HG02610 (cell line): ENCODE results near the gene EFS.
"Not testable (repeated sequence)": the region's sequence is repeated elsewhere in the genome, so short reads cannot be mapped to it uniquely, and the experiment has no call there.

Experiments
- ATAC-seq: cut with Tn5 transposase; IDR thresholded peaks from one replicate; pipeline ENCODE4 v1.9.1; 2021; ENCODE audit warnings: mild to moderate bottlenecking, moderate library complexity; ENCODE audit not compliant: unreplicated experiment

The EFS gene

DNA sequence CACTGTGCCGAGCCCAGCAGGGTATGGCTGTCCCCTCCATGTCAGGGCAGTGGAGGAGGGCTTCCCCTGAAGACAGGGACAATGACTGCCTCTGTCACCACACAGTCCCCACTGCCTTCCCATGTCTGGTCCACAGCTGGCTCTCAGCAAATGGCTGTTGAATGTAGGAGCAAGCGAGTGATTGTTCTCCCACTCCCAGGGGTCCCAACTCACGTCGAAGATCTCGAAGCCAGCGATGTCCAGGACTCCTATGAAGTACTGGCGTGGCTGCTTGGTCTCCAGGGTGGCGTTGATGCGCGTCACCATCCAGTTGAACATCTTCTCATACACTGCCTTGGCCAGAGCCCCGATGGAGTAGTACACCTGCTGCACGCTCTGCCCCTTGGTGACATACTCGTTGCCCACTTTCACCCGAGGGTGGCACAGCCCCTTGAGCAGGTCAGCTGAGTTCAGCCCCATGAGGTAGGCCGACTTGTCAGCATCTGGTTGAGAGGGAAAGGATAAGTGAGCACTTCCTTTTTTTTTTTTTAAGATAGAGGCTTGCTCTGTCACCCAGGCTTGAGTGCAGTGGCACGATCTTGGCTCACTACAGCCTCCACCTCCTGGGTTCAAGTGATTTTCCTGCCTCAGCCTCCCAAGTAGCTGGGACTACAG lies 35.7 kb upstream of the EFS start:
- ATAC-seq, result not testable (repeated sequence)

DNA sequence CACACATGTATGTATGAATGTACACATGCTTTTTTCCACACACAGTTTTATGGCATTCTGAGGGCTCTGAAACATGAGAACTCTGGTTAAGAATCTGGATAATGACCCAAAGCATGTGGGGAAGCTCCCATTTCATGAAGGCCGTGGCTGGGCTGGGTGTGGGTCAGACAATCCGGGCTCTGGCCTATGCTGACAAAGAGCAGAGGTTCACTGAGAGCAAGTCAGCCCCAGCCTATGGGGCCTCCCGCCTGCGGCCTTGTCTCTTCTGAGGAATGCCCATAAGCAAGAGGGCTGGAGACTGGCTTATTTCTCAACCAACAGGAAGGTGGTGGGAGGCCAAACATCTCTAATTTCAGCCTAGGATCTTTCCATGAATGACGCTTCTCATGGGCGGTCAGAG lies 34.6 kb upstream of the EFS start:
- ATAC-seq, result no peak

DNA sequence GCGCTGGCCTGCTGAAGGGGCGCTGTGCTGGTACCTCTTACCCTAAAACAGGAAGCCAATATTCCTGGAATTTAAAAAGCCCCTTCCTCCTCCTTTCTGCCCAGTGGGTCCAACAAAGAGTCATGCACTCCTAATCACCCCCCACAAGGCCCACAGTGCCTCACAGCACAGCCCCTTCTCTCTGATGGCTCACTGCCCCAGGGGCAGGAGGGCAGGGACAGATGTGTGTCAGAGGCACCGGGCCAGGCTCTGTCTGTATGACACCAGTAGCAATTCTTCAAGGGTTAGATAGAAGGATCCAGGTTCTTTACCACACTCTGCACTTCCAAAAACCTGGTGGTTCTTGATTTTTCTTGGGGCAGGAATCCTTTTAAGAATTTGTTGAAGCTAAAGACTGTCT lies 34.2 kb upstream of the EFS start:
- no peak for ATAC-seq

DNA sequence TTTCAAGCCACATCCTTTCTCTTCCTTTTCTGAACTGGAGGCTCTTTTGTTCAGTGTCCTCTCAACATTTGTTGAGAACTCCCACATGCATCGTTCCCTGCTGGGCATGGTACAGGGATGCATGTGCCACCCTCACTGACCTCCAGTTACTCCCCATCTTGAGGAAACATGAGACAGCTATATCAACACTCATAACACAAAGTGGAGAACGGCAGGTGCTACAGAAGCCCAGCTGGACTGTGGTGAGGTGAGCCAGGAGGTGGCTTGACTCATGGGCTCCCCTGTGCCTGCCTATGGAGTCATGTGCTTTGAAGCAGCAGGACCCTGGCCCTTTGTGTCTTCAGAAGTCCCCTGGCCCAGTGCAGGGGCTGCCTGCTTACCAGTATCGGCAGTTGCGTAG lies 33.4 kb upstream of the EFS start:
- ATAC-seq, result no peak

DNA sequence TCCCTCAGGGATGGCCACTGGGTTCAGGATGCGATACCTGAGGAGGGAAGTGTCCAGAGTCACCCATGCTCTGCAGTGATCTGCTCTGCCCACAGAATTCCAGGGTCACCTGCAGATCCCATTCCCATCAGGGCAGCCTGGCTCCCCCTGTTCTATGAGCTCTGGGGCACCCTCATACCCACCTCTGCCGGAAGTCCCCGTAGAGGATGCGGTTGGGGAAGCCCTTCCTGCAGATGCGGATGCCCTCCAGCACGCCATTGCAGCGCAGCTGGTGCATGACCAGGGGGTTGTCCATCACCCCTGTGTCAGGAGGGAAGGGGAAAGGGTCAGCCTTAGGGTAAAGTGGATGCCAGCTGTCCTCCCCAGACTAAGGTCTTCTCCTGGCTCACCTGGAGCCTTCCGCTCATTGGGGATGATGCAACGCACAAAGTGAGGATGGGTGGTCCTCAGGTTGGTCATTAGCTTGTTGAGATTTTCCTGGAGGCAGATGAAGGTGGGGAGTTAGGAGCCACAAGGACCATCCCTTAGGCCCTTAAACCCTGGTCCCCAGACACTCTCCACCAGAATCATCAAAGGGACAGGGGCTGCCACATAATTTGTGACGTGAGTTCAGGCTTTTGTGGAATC lies 31.9 kb upstream of the EFS start:
- ATAC-seq, result no peak

DNA sequence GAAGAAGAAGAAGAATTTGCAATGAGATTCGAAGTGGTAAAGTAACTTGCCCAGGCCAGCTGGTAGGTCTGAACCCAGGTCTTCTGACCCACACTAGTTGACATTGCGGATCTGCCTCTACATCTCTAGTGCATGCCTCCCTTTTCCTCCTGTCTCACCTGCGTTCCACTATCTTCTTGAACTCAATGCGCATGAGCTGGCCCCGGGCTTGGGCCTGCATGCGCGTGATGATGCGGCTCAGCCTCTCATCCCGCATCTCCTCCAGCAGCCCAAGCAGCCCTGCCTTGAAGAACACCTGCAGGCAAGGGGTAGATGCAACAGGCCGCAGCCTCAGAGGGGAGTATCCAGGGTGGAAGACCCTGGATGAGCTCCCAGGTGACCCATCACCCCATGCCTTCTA lies 31.2 kb upstream of the EFS start:
- ATAC-seq, result no peak

DNA sequence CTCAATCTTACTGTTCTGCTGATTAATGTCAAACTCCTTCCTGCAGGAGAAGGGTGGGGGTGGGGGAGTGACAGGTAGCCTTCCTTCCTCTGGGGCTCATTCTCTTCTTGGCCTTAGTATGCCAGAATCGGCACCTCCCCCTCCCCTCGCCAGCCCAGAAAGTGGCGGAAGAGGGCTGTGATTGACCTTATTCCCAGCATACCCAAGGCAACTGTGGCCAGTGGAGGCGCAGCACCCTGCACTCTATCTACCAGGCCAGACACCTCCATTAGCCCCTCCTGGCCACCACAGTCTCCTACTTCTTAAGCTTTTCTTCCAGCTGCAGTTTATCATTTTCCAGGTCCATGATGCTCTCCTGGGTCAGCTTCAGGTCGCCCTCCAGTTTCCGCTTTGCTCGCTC lies 27.6 kb upstream of the EFS start:
- ATAC-seq, result no peak

DNA sequence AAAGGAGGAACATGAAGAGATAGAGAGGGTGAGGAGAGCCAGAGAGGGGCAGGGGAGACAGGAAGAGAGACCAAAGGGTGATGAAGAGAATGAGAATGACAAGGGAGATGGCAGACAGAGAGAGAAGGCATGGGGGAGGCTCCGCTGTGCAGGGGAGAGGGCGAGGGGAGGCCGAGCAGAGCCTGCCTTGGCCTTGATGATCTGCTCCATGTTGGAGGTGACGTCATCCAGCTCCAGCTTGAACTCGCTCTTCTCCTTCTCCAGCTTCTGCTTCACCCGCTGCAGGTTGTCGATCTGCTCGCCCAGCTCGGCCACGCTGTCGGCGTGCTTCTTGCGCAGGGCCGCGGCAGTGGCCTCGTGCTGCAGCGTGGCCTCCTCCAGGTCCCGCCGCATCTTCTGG lies 24.9 kb upstream of the EFS start:
- ATAC-seq, result not testable (repeated sequence)

DNA sequence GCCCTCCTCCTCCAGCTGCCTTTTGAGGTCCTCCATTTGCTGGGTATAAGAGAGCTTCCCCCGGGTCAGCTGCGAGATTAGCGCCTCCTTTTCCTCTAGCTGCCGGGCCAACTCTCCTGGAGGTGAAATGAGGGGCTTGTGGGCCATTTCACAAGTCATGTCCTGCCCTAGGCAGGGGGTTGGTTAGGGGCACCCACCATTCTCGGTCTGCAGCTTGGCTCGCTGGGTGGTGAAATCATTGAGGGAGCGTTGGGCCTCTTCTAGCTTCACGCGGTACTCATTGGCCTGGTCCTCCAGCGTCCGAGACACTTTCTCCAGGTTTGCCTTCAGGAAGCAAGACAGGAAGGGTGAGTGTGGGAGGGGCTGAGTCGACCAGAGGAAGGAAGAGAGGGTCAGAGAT lies 24.4 kb upstream of the EFS start:
- no peak for ATAC-seq

DNA sequence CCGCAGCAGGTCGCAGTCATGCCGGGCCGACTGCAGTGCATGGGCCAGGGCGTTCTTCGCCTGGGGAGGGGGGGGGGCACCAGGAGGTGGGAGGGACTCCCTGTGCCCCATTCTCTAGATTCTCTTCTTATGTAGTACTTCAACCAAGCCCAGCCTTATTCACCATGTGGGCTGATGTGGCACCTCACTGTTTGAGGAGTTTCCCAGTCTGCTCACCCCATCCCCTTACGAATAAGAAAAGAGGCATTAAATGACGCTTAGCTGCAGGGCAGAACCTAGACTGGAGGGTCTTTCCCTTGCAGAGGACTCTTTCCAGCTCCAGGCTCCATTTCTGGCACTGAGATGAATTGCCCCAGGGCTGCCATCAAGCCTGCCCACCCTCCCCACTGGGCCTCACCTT lies 24.0 kb upstream of the EFS start:
- no peak for ATAC-seq

DNA sequence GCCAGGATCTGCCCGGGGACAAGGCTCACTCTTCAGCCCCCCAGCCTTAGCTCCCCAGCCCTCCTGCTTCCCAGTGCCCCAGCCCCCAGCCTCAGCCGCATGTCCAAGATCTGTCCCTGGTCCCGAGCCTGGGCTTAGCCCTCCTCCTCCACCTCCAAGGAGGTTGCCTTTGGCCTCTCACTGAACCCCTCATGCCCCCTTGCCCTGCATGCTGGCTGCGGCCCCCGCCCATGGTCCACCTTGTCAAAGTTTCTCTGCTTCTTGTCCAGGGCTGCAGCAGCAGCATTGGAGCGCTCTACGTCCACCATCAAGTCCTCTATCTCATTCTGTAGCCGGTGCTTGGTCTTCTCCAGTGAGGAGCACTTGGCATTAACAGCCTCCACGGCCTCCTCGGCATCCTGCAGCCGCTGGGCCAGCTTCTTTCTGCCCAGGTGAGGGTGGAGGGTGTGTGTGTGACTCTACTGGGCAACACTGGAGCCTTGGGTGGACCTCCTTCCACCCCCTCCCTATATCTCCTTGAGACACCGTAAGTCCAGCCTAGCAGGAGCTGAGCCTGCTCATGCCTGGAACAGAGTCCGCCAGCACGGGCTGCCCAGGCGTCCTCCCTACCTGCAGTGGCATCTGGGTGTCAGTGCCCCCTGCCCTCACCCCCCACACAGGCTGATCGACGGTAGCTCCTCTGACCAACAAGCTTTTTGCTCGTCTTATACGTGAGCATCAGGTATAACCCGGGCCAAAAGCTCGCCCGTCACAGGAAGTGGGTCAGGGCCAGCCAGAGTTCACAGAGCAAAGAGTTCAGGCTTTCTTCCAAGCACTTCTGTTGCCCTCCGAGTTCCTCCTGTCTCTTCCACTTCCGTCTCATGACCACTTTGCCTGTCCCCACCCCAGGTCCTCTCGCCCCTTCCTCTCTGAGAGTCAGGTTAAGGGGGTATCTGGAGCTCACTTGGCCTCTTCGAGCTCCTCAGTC lies 23.2 kb upstream of the EFS start:
- no peak for ATAC-seq

DNA sequence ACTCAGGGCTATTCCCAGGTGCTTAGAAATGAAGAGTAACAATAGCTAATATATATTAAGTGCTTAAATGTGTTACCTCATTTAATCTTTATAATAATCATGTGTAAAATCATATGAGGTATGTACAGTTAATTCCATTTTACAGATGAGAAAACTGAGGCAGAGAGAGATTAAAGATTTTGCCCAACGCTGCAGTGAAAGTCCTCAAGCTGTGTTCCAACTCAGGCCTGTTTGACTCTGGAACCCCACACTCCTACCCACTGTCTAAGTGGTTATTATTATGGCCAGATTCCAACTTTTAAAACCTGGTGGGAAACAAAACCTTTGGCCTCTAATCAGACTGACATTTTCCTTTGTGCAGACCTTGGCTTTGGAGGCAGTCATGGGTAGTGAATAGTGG lies 22.0 kb upstream of the EFS start:
- ATAC-seq, result no peak

DNA sequence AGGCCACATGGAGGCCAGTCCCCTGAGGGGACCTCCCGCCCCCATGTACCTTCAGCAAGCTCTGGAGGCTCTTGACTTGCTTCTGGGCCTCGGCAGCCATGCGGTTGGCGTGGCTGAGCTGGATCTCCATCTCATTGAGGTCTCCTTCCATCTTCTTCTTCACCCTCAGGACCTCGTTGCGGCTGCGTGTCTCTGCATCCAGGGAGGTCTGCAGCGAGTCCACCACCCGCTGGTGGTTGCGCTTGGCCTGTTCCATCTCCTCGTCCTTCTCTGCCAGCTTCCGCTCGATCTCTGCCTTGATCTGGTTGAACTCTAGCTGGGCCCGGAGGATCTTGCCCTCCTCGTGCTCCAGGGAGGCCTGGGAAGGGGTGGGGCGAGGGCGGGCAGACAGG lies 21.3 kb upstream of the EFS start:
- ATAC-seq, result not testable (repeated sequence)

DNA sequence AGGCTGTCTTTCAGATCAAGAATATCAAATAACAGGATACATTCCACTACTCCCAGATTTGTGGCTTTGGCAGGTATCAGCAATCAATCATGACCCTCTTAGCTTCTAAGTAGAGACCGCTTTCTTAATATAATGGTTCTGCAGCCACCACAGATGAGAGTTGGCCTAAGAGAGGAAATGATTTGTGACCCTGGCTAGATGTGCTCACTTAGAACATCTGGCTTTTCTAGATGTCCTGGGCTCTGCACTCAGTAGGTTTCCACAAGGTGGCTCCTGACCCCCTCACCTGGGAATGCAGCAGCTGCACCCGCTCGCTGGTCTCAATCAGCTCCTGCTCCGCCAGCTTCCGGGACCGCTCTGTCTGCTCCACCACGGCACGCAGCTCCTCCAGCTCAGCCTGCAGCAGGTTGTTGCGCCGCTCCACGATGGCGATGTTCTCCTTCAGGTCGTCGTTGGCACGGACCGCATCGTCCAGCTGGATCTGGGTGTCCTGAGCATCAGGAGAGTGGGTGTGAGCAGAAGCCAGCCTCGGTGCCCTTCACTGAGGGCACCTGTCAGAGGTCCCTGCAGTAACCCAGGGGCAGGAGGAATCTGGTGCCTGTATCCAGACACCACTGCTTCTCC lies 20.8 kb upstream of the EFS start:
- no peak for ATAC-seq

DNA sequence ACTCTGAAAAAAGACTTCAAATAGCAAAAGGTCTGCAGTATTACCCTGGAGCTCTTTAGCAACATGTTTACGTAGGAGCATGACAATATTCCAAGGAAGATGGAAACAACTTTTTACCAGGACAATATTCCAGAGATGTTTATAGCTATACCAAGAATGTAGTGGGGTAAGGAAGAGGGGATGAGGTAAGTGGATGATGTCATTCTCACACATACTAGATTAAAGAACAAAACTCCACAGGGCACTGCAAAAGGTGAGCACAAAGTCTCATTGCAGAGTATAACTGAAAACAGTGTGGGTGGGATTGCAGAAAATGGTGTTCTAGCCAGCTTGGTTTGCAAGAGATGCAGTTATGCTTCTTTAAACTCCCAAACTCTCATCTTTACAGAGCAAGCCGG lies 20.3 kb upstream of the EFS start:
- no peak for ATAC-seq

DNA sequence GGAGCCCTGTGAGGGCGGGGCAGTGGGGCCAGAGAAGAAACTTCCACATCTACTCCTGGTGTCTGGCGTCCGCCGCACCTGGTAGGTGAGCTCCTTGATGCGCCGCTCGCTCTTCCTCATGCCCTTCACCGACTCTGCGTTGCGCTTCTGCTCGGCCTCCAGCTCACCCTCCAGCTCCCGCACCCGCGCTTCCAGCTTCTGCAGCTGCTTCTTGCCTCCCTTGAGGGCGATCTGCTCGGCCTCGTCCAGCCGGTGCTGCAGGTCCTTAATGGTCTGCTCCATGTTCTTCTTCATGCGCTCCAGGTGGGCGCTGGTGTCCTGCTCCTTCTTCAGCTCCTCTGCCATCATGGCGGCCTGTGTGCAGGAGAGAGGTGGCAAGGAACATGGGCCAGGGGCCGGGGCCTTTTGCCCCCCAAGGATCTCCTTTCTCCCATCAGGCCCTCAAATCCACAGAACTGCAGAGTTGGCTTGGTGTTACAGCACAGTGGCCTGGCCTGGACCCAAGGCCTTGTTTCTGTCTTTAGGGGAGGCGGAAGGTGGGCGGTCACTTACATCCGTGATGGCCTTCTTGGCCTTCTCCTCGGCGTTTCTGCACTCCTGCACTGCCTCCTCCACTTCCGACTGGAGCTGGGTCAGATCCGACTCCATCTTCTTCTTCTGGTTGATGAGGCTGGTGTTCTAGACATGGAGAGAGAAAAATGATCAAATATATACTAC lies 19.6 kb upstream of the EFS start:
- no peak for ATAC-seq

DNA sequence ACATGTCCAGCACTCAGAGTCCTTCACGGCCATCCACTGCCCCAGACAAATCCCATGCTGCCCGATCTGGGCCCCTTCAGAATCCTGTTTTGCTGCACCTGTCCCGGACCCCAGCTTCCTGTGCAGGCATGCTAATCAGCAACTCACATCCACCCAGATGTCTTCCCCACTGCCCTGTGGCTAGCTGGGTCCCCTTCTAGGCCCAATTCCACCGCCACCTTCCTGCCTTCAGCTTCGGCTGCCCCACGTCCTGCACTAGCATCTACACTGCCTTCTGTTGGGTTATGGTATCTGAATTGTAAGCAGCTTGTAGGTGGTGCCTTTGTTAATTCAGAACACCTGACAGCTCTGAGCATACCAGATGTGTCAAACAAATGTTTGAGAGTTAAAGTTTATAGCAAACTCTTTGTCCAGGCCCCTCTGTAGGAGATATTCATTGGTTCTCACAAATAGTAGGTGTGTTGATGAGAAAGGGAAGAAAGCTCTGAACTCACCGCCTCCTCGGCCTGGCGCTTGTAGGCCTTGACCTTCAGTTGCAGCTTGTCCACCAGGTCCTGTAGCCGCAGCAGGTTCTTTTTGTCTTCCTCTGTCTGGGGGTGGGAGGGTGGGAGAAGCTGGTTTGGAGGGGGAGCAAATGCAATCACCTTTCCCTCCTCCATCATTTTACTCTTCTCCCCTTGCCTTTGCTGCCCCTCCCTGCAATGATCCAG lies 17.9 kb upstream of the EFS start:
- no peak for ATAC-seq

DNA sequence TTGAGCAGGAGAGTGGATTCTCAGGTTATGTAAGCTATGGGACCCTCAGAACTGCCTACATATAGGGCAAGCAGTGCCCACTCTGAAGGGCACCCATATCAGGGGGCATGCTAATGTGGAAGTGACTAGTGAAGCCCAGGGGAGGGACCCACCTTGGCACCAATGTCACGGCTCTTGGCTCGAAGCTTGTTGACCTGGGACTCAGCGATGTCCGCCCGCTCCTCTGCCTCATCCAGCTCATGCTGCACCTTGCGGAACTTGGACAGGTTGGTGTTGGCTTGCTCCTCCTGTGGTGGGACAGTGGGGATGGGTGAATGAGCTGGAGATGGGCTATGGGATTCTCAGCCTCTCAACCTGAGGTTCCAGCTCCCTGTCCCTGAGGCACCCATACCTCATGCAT lies 17.3 kb upstream of the EFS start:
- ATAC-seq, result no peak

DNA sequence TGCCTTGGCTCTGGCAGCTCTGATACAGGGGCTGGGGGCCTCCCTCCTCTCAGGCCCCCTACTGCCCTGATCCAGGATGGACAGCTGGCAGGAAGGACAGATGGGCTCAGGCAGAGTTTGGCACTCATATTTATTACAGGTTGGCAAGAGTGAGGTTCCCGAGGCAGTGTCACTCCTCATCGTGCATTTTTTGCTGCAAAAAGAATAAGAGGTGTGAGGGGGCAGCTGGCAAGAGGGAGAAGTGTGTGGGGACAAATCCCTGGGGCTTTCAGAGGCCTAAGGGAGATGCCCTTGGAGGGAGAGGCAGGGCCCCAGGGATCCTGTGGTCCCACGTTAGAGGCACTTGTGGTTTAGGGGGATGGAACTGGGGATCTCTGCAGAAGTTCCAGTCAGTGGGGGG lies 16.9 kb upstream of the EFS start:
- no peak for ATAC-seq

DNA sequence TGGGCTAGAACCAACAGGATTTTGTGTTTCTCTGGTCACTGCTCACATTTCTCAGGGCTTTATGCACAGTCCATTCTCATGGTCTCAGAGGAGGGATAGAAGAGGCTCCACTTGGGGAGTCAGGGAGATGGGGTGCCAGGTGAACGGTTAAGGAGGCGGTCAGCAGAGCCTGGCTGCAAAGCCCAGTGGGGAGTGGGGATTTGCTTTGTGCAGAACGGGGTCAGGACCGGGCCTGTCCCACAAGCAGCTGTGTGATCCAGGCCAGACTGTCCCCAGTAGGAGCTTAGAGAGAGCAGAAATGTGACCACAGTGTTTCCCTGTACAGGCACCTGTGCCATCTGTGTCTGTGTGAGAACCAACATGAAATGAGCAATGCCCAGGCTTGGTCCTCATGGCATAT lies 16.0 kb upstream of the EFS start:
- ATAC-seq, result no peak
